ENCODE measurements around the gene GRK2.

The GRK2 gene

GRCh38 chr11:67277231-67277961, 11.1 kb downstream of the GRK2 start:
- Histone ChIP-seq H2AK5ac (ENCODE audit: low read depth, low read length) (peak overlapping the region; percentile 8), H3K23ac (ENCODE audit: low read depth, low read length, poor library complexity) (peak overlapping the region; percentile 97), H3K27ac (replicated peaks; ENCODE audit: low read length) (peak overlapping the region; percentile 86), H2BK5ac (ENCODE audit: low read length) (peak overlapping the region; percentile 97), H4K8ac (ENCODE audit: low read depth, low read length) (peak overlapping the region; percentile 7), H3K4me3 (ENCODE audit: low read length in 2 of 2) (peak overlapping the region in 1 of 2 donors; percentile 12), H2AFZ (ENCODE audit: low read length) (peak overlapping the region; percentile 49), H3K9me3 (replicated peaks in 1 of 2; ENCODE audit: control insufficient read depth in 2 of 2, insufficient read depth in 1 of 2, low read depth in 1 of 2, low read length in 2 of 2) (no peaks in the 10 kb centered on the region), H3K79me1 (ENCODE audit: low read depth, low read length) (peaks cover 23% of the 10 kb centered on the region), H3K4ac (ENCODE audit: low read length) (peak overlapping the region; percentile 67), H3K27me3 (ENCODE audit: control insufficient read depth in 3 of 3, insufficient read depth in 3 of 3, low read depth in 1 of 3, low read length in 3 of 3) (no peaks in the 10 kb centered on the region), H2BK12ac (ENCODE audit: low read length) (peak overlapping the region; percentile 84), H3K4me1 (ENCODE audit: control insufficient read depth in 2 of 2, insufficient read depth in 1 of 2, low read depth in 1 of 2, low read length in 2 of 2) (peaks cover 6 to 11% of the 10 kb centered on the region in 2 donors), H3K14ac (ENCODE audit: low read length) (peak overlapping the region; percentile 89), H3K18ac (ENCODE audit: low read length) (peak overlapping the region; percentile 97), H4K91ac (ENCODE audit: low read depth, low read length, poor library complexity) (peak overlapping the region; percentile 92), H3K4me2 (ENCODE audit: insufficient read depth, low read length, poor library complexity, severe bottlenecking) (peak overlapping the region; percentile 40), H3K9ac (ENCODE audit: low read depth, low read length, poor library complexity) (peak overlapping the region; percentile 77), H2BK120ac (ENCODE audit: low read depth, low read length) (peak overlapping the region; percentile 74), H3K36me3 (replicated peaks in 1 of 2; ENCODE audit: control insufficient read depth in 2 of 2, insufficient read depth in 2 of 2, low read length in 2 of 2) (peaks cover 29 to 60% of the 10 kb centered on the region in 2 donors), H2BK15ac (ENCODE audit: low read length) (peak overlapping the region; percentile 49)
- DNase-seq (ENCODE audit: low spot score): no peak
- no CpG with 5 or more reads among the region's 24 CpGs for WGBS, 2 donors (ENCODE audit: extremely low coverage in 2 of 2, insufficient read length in 2 of 2, insufficient replicate concordance in 1 of 2)

DNA sequence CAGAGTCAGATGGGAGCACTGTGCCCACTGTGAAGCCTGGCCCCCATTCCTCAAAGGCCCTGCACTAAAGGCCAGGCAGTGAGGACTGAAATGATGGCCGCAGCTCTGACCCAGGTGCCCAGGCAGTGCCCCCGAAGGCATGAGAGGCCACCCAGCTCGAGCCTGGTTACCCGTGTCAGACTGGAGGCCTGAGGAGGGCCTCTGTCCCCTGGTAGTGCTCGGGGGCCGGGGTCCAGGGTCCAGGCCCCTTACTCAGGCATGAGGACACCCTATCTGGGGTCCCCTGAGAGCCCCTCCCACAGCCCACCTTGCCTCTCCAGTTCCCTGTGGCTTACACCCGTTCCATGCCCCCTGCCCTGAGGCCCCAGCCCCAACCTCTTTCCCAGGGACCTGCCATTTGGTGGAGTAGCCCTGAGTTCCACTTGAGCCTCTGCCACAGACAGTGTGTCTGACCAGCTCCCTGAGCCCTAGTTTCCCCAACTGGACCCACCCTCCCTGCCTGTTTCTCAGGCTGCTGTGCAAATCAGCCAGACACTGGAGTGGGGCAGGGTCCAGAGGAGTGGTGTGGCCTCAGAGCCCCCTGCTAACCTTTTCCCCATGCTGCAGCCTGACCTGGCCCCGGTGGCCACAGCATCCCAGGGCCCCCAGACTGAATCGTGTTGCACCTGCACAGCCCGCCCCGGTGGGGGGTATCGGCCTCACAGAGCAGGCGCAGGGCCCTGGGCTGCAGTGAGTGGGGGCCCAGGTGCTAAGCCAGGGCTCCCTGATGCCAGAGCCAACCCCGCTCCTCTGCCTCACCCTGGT, 12.1 kb downstream of the GRK2 start:
- Histone ChIP-seq H4K8ac (ENCODE audit: low read depth, low read length) (no peak overlapping the region), H2BK5ac (ENCODE audit: low read length) (peak overlapping the region; percentile 46), H3K9me3 (replicated peaks in 1 of 2; ENCODE audit: control insufficient read depth in 2 of 2, insufficient read depth in 1 of 2, low read depth in 1 of 2, low read length in 2 of 2) (no peaks in the 10 kb centered on the region), H3K14ac (ENCODE audit: low read length) (no peak overlapping the region), H2BK120ac (ENCODE audit: low read depth, low read length) (no peak overlapping the region), H3K79me1 (ENCODE audit: low read depth, low read length) (peaks cover 21% of the 10 kb centered on the region), H3K36me3 (replicated peaks in 1 of 2; ENCODE audit: control insufficient read depth in 2 of 2, insufficient read depth in 2 of 2, low read length in 2 of 2) (peaks cover 37 to 62% of the 10 kb centered on the region in 2 donors), H2AK5ac (ENCODE audit: low read depth, low read length) (peak overlapping the region; percentile 85), H4K91ac (ENCODE audit: low read depth, low read length, poor library complexity) (no peak overlapping the region), H3K4me2 (ENCODE audit: insufficient read depth, low read length, poor library complexity, severe bottlenecking) (no peak overlapping the region), H3K4ac (ENCODE audit: low read length) (no peak overlapping the region), H2BK12ac (ENCODE audit: low read length) (no peak overlapping the region), H3K18ac (ENCODE audit: low read length) (peak overlapping the region; percentile 48), H3K4me1 (ENCODE audit: control insufficient read depth in 2 of 2, insufficient read depth in 1 of 2, low read depth in 1 of 2, low read length in 2 of 2) (peaks cover 6 to 11% of the 10 kb centered on the region in 2 donors), H3K4me3 (ENCODE audit: low read length in 2 of 2) (no peak overlapping the region), H3K23ac (ENCODE audit: low read depth, low read length, poor library complexity) (no peak overlapping the region), H2AFZ (ENCODE audit: low read length) (no peak overlapping the region), H3K27me3 (ENCODE audit: control insufficient read depth in 3 of 3, insufficient read depth in 3 of 3, low read depth in 1 of 3, low read length in 3 of 3) (no peaks in the 10 kb centered on the region), H3K27ac (replicated peaks; ENCODE audit: low read length) (peak overlapping the region; percentile 59), H3K9ac (ENCODE audit: low read depth, low read length, poor library complexity) (no peak overlapping the region), H2BK15ac (ENCODE audit: low read length) (peak overlapping the region; percentile 8)
- WGBS, 2 donors (ENCODE audit: extremely low coverage in 2 of 2, insufficient read length in 2 of 2, insufficient replicate concordance in 1 of 2): no CpG with 5 or more reads among the region's 14 CpGs
- DNase-seq (ENCODE audit: low spot score): no peak

DNA sequence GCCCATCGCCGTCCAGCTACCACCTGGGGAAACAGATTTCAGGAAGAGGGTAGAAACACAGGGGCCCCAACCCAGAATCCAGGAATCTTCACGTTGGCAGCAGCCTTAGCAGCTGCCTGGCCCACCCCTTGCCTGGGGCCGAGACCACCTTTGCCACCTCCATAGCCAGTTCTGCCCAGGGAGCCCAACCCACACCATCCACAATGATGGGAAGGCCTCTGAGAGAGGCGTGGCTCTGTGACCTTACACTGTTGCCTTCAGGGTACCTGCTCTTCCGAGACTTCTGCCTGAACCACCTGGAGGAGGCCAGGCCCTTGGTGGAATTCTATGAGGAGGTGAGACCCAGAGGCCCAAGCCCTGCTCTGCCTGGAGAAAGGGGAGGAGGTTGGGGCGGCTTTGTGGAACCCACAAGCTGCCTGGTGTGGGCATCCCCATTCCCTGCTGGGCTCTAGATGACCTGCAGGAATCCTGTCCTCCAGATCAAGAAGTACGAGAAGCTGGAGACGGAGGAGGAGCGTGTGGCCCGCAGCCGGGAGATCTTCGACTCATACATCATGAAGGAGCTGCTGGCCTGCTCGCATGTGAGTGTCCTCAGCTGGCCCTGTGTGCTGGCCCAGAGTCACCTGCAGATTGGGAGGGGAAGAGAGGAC, 12.8 kb downstream of the GRK2 start:
- DNase-seq (ENCODE audit: low spot score): no peak
- peak overlapping the region; percentile 46 for H2BK5ac ChIP-seq (ENCODE audit: low read length)
- no peaks in the 10 kb centered on the region for H3K27me3 ChIP-seq (ENCODE audit: control insufficient read depth in 3 of 3, insufficient read depth in 3 of 3, low read depth in 1 of 3, low read length in 3 of 3)
- H4K91ac ChIP-seq (ENCODE audit: low read depth, low read length, poor library complexity): no peak overlapping the region
- no peak overlapping the region for H2BK120ac ChIP-seq (ENCODE audit: low read depth, low read length)
- no CpG with 5 or more reads among the region's 14 CpGs for WGBS, 2 donors (ENCODE audit: extremely low coverage in 2 of 2, insufficient read length in 2 of 2, insufficient replicate concordance in 1 of 2)
- no peak overlapping the region for H3K9ac ChIP-seq (ENCODE audit: low read depth, low read length, poor library complexity)
- no peak overlapping the region for H3K4me3 ChIP-seq (ENCODE audit: low read length in 2 of 2)
- peaks cover 6 to 11% of the 10 kb centered on the region in 2 donors for H3K4me1 ChIP-seq (ENCODE audit: control insufficient read depth in 2 of 2, insufficient read depth in 1 of 2, low read depth in 1 of 2, low read length in 2 of 2)
- H4K8ac ChIP-seq (ENCODE audit: low read depth, low read length): no peak overlapping the region
- no peak overlapping the region for H2AK5ac ChIP-seq (ENCODE audit: low read depth, low read length)
- no peak overlapping the region for H3K4ac ChIP-seq (ENCODE audit: low read length)
- H3K36me3 ChIP-seq (replicated peaks in 1 of 2; ENCODE audit: control insufficient read depth in 2 of 2, insufficient read depth in 2 of 2, low read length in 2 of 2): peaks cover 44 to 67% of the 10 kb centered on the region in 2 donors
- no peak overlapping the region for H2AFZ ChIP-seq (ENCODE audit: low read length)
- H3K23ac ChIP-seq (ENCODE audit: low read depth, low read length, poor library complexity): no peak overlapping the region
- H3K27ac ChIP-seq (replicated peaks; ENCODE audit: low read length): no peak overlapping the region
- H3K79me1 ChIP-seq (ENCODE audit: low read depth, low read length): peaks cover 19% of the 10 kb centered on the region
- H3K18ac ChIP-seq (ENCODE audit: low read length): no peak overlapping the region
- no peaks in the 10 kb centered on the region for H3K9me3 ChIP-seq (replicated peaks in 1 of 2; ENCODE audit: control insufficient read depth in 2 of 2, insufficient read depth in 1 of 2, low read depth in 1 of 2, low read length in 2 of 2)
- H3K4me2 ChIP-seq (ENCODE audit: insufficient read depth, low read length, poor library complexity, severe bottlenecking): no peak overlapping the region
- H2BK15ac ChIP-seq (ENCODE audit: low read length): no peak overlapping the region
- H3K14ac ChIP-seq (ENCODE audit: low read length): no peak overlapping the region
- no peak overlapping the region for H2BK12ac ChIP-seq (ENCODE audit: low read length)
